GM12891 (cell line): ENCODE results near the gene FBXW12.

Source experiments
- POLR2A ChIP-seq: IDR thresholded peaks from 2 replicates; pipeline ENCODE4 v1.6.1; 2011; ENCODE audit warnings: low read depth, low read length, control low read depth
- POLR2AphosphoS5 ChIP-seq: IDR thresholded peaks from 2 replicates; pipeline ENCODE4 v1.6.1; 2011; ENCODE audit warnings: low read depth, low read length, control low read depth
- TAF1 ChIP-seq: IDR thresholded peaks from 2 replicates; pipeline ENCODE4 v1.6.1; 2011; ENCODE audit warnings: low read depth, low read length, control low read depth

- TF ChIP-seq POLR2A (no peak), TAF1 (no peak), POLR2AphosphoS5 (no peak)
Observed at GRCh38 chr3:48372377-48372770, 355 bp downstream of the FBXW12 start.
